ENCODE results near the gene DEDD. TPM values are rescaled to one million over a fixed set of nuclear protein-coding genes. Genes with fewer than 3 reads are reported as not detected.

The DEDD gene
- polyA plus RNA-seq, 1 of the 3 experiments (the other 2 are of a cell fraction) = 45.0 TPM

- TF ChIP-seq GATA2 (CRISPR knock-in tag; IDR thresholded peaks at IDR 0.05) = no peak
- TF ChIP-seq USF1 (IDR thresholded peaks at IDR 0.05; ENCODE audit: borderline replicate concordance, low read depth) = no peak
- TF ChIP-seq RCOR1 (IDR thresholded peaks at IDR 0.05; ENCODE audit: low read length) = no peak
Observed at GRCh38 chr1:161179698-161180097, 47.2 kb upstream of the DEDD start (continued).

- no peak for TF ChIP-seq SMC3 (IDR thresholded peaks at IDR 0.05; ENCODE audit: low read depth, low read length)
- no peak for TF ChIP-seq NFIC (IDR thresholded peaks at IDR 0.05; ENCODE audit: borderline replicate concordance)
- no peak for TF ChIP-seq FOSL2 (IDR thresholded peaks at IDR 0.05; ENCODE audit: borderline replicate concordance, low read depth)
- no peak for TF ChIP-seq REST (IDR thresholded peaks at IDR 0.05; ENCODE audit: low read depth, low read length)
- no peak for TF ChIP-seq TAF1 (IDR thresholded peaks at IDR 0.05; ENCODE audit: borderline replicate concordance, low read depth, low read length)
- TF ChIP-seq YY1 (IDR thresholded peaks at IDR 0.05; ENCODE audit: low read depth) = no peak
- peak overlapping the region; percentile 98 for H3K4me2 ChIP-seq
- no peaks in the 10 kb centered on the region for H3K9me2 ChIP-seq
- peaks cover 5% of the 10 kb centered on the region for H3F3A ChIP-seq (replicated peaks; ENCODE audit: insufficient read depth)
- no peaks in the 10 kb centered on the region for H4K20me1 ChIP-seq (ENCODE audit: insufficient read depth)
- no peaks in the 10 kb centered on the region for H3K9me3 ChIP-seq
- H3K4me3 ChIP-seq (ENCODE audit: low read depth in 2 of 2, low read length in 1 of 2) = peak overlapping the region; percentile 73; a peak in 2 of 4 replicates
- ChIA-PET CTCF (interaction anchor here (1.0 to 4.1 kb wide), 3 partner anchors 12 to 16 kb away, joined by 3 to 29 read pairs (median 3); partner anchors contain the start of gene PPOX), POLR2A (no interaction called here)
- H2AFZ ChIP-seq (ENCODE audit: low read depth) = peak overlapping the region; percentile 87
- no peak for DNase-seq
- peaks cover 19 to 25% of the 10 kb centered on the region in 2 experiments for H3K36me3 ChIP-seq (replicated peaks in 1 of 2; ENCODE audit: control insufficient read depth in 1 of 2, insufficient read depth in 2 of 2, low read length in 1 of 2)
- H3K9ac ChIP-seq = peak overlapping the region; percentile 77; the same call in 1 of the 2 replicates
- H3K4me1 ChIP-seq (ENCODE audit: control insufficient read depth in 1 of 2, insufficient read depth in 2 of 2, low read depth in 1 of 2, low read length in 1 of 2) = peaks cover 0 to 18% of the 10 kb centered on the region in 2 experiments; a peak in 1 of 4 replicates
- H3K79me2 ChIP-seq (ENCODE audit: insufficient read depth) = peaks cover 17% of the 10 kb centered on the region
- 83% methylated on average over 9 of the region's 9 CpGs for WGBS (ENCODE audit: low lambda C conversion rate)
- H3K27me3 ChIP-seq (ENCODE audit: insufficient read depth) = no peaks in the 10 kb centered on the region
- H3K27ac ChIP-seq (ENCODE audit: low read depth in 2 of 2, low read length in 1 of 2) = peak overlapping the region; percentile 44 to 74; a peak in 3 of 4 replicates
Observed at GRCh38 chr1:161177936-161178244, 45.4 kb upstream of the DEDD start.
